ENCODE results near the gene DNAJC13. TPM values are rescaled to one million over a fixed set of nuclear protein-coding genes. Genes with fewer than 3 reads are reported as not detected.
"Not testable (repeated sequence)": the region's sequence is repeated elsewhere in the genome, so short reads cannot be mapped to it uniquely, and the experiment has no call there.

Gene DNAJC13
- total RNA-seq, 1 donor from 2014 or later, result 38.9 TPM

DNA sequence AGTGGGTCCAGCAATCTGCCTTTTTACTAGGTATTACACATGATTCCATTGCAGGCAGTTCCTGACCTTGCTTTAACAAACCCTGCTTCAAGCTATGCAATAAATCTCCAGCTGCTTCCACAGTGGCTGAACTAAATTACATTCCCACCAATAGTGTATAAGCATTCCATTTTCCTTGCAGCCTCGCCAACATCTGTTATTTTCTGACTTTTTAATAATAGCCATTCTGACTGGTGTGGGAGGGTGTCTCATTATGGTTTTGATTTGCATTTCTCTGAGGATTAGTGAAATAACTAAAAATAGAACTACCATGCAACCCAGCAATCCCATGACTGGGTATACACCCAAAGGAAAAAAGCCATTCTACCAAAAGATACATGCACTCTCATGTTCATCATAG, 36.4 kb upstream of the DNAJC13 start:
- TF ChIP-seq, protein P1, sequence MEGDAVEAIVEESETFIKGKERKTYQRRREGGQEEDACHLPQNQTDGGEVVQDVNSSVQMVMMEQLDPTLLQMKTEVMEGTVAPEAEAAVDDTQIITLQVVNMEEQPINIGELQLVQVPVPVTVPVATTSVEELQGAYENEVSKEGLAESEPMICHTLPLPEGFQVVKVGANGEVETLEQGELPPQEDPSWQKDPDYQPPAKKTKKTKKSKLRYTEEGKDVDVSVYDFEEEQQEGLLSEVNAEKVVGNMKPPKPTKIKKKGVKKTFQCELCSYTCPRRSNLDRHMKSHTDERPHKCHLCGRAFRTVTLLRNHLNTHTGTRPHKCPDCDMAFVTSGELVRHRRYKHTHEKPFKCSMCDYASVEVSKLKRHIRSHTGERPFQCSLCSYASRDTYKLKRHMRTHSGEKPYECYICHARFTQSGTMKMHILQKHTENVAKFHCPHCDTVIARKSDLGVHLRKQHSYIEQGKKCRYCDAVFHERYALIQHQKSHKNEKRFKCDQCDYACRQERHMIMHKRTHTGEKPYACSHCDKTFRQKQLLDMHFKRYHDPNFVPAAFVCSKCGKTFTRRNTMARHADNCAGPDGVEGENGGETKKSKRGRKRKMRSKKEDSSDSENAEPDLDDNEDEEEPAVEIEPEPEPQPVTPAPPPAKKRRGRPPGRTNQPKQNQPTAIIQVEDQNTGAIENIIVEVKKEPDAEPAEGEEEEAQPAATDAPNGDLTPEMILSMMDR (IDR thresholded peaks at IDR 0.05; ENCODE audit: insufficient read depth, low read length, poor library complexity, severe bottlenecking), result no peak
- no peak overlapping the region for H3K4me3 ChIP-seq (ENCODE audit: low read depth, low read length)
- no peaks in the 10 kb centered on the region for H3K27me3 ChIP-seq (ENCODE audit: control insufficient read depth, insufficient read depth, low read length)
- no peak for DNase-seq (ENCODE audit: low read depth)
- H3K36me3 ChIP-seq (ENCODE audit: control insufficient read depth, insufficient read depth, low read length), result no peaks in the 10 kb centered on the region

- TF ChIP-seq, protein P1 (IDR thresholded peaks at IDR 0.05; ENCODE audit: insufficient read depth, low read length, poor library complexity, severe bottlenecking), result no peak
Measured at GRCh38 chr3:132381348-132381944, 35.9 kb upstream of the DNAJC13 start.

DNA sequence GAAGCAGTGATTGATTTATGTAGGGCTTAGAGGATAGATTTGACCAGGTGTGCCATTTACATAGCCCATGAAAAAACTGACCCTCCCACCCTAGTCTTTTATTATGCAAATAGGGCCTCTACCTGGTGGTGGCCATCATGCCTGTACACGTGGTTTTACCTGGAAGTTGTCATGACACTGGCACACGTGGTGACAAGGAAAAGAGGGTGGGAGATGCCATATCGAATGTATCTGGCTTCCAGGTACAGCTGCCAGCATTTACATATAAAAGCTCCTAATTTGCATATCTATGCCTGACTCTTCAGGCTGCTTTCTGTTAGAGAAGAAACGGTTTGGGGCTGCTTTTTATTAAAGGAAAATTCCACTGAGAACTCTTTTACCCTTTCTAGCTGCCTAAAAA, 35.0 kb upstream of the DNAJC13 start:
- Histone ChIP-seq H3K36me3 (ENCODE audit: control insufficient read depth, insufficient read depth, low read length) (no peaks in the 10 kb centered on the region), H3K4me3 (ENCODE audit: low read depth, low read length) (no peak overlapping the region), H3K27me3 (ENCODE audit: control insufficient read depth, insufficient read depth, low read length) (no peaks in the 10 kb centered on the region)
- TF ChIP-seq, protein P1 (IDR thresholded peaks at IDR 0.05; ENCODE audit: insufficient read depth, low read length, poor library complexity, severe bottlenecking), result no peak
- no peak for DNase-seq (ENCODE audit: low read depth)

More at GRCh38 chr3:132381348-132381944, 35.9 kb upstream of the DNAJC13 start:
- Histone ChIP-seq H3K27me3 (ENCODE audit: control insufficient read depth, insufficient read depth, low read length) (no peaks in the 10 kb centered on the region), H3K36me3 (ENCODE audit: control insufficient read depth, insufficient read depth, low read length) (no peaks in the 10 kb centered on the region), H3K4me3 (ENCODE audit: low read depth, low read length) (no peak overlapping the region)
- DNase-seq (ENCODE audit: low read depth), result no peak

GRCh38 chr3:132382688-132383194, 34.6 kb upstream of the DNAJC13 start:
- DNase-seq (ENCODE audit: low read depth), result no peak

GRCh38 chr3:132386259-132386658, 31.0 kb upstream of the DNAJC13 start:
- TF ChIP-seq, protein P1 (IDR thresholded peaks at IDR 0.05; ENCODE audit: insufficient read depth, low read length, poor library complexity, severe bottlenecking), result no peak
- H3K27me3 ChIP-seq (ENCODE audit: control insufficient read depth, insufficient read depth, low read length), result no peaks in the 10 kb centered on the region
- DNase-seq (ENCODE audit: low read depth), result no peak
- no peak overlapping the region for H3K4me3 ChIP-seq (ENCODE audit: low read depth, low read length)
- no peaks in the 10 kb centered on the region for H3K36me3 ChIP-seq (ENCODE audit: control insufficient read depth, insufficient read depth, low read length)

More at GRCh38 chr3:132382688-132383194, 34.6 kb upstream of the DNAJC13 start:
- Histone ChIP-seq H3K4me3 (ENCODE audit: low read depth, low read length) (no peak overlapping the region), H3K27me3 (ENCODE audit: control insufficient read depth, insufficient read depth, low read length) (no peaks in the 10 kb centered on the region), H3K36me3 (ENCODE audit: control insufficient read depth, insufficient read depth, low read length) (no peaks in the 10 kb centered on the region)
- TF ChIP-seq, protein P1 (IDR thresholded peaks at IDR 0.05; ENCODE audit: insufficient read depth, low read length, poor library complexity, severe bottlenecking), result no peak

GRCh38 chr3:132392675-132393074, 24.6 kb upstream of the DNAJC13 start:
- H3K36me3 ChIP-seq (ENCODE audit: control insufficient read depth, insufficient read depth, low read length); H3K27me3 ChIP-seq (ENCODE audit: control insufficient read depth, insufficient read depth, low read length); H3K4me3 ChIP-seq (ENCODE audit: low read depth, low read length); DNase-seq (ENCODE audit: low read depth): not testable (repeated sequence)

Data from kidney epithelial cell (primary cell).